Epidermal melanocyte (primary cell): Measurements from ENCODE around the gene ACVR2B.
A peak's percentile ranks its signal among the peaks of the same experiment; 100 is the strongest.

ENCODE experiments used
- DNase-seq: peaks from one replicate; pipeline ENCODE4 v3.0.0; 2011; ENCODE audit warnings: low spot score; ENCODE audit not compliant: insufficient read length

Gene ACVR2B

DNA sequence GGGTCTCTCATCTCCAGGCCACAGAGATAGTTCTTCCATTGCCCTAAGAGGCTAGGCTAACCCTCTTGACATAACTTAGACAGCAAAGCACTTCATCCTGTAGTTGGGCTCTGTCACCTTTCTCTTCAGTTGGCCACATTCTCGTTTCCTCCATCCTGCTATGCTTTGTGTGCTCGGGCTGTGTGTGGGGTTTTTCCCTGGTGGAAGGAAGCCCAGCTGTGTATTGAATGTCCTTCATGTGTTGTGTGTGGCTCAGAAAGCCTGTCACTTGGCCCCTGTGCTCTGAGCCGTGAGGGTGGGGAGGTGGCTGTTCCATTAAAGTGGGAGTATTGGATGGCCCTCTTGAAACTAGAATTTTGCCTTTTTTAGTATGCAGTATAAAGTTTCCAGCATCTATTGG is 33.6 kb downstream of the ACVR2B start:
- DNase-seq: no peak

- no peak for DNase-seq
Measured at GRCh38 chr3:38488949-38489348, 35.3 kb downstream of the ACVR2B start.

DNA sequence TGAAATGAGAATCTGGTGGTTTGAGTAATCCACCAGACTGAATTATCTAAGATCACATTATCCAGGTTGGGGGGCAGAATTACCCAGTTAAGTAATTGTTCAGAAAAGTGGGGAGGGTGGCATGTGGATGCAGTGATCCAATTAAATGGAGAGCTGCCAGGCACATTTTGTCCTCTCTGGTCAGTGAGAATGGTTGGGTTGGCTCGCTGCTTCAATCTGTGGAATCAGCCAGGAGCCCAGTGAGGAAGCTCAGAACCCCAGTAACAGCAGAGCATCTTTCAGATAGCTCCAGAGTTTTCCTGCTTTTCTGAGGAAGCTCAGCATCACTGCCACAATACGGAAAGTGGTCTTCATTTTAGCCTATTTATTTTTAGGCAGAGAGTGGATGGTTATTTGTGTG is 36.1 kb downstream of the ACVR2B start:
- DNase-seq: no peak

DNA sequence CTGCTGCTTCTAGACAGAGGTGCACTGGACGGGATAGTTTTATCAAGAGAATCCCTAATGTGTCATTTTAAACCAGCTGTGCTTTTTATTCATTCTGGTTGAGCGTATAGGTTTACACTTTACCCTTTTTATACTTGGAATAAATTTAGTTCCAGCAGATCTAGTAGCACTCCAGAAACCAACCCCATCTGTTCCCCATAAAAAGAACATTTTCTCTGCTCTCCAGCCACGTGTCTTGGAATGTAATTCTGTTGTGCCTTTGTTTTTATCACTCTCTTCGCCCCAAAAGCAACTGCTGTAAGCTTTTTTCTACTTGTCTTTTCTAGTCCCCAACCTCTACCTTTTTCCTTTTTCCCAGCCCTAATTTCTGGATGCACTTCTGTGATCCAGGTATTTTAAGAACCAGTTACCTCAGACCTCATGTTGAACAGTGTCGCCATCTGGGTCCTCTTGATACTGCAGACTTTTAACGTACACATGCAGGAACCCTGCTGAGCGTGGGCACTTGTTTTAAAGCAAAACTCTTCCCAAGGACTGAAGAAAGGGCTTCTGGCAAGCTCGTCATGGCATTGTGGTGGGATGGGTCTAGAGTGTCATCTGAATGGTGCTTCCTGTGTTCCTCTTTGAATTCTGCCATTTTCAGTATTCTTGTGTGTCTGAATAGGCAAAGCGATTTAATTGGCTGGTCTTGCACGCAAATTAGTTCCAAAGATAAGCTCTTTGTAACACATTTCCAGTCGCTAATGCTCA is 36.8 kb downstream of the ACVR2B start:
- DNase-seq: no peak

- DNase-seq: no peak
Measured at GRCh38 chr3:38491215-38491614, 37.5 kb downstream of the ACVR2B start.

GRCh38 chr3:38493031-38493430 is 39.3 kb downstream of the ACVR2B start:
- no peak for DNase-seq

GRCh38 chr3:38496131-38496910 is 42.6 kb downstream of the ACVR2B start, which contains the start of gene EXOG:
TSS of gene EXOG (plus strand) at chr3:38496340. CDS start at chr3:38496368, 28 bp downstream.
- peak; percentile 91 for DNase-seq

- DNase-seq: no peak
Measured at GRCh38 chr3:38497031-38497430, 43.3 kb downstream of the ACVR2B start.

GRCh38 chr3:38500688-38501417 is 47.2 kb downstream of the ACVR2B start:
- no peak for DNase-seq

DNA sequence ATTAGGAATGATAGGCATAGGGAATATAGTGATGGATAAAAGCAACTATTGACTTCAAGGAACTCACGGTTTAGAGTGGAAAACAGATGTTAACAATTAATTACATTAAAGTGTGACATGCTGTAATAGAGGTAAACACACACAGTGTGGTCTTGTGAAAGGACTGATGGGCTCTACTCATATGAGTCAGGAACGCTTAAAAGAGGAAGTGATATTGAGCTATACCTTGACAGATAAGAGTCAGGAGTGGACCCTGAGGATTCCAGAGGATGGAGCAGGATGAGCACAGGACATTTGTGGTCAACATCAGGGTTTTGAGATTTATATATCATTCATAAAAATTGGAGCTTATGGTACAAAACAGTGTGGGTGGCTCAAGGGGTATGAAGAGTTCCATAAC is 53.4 kb downstream of the ACVR2B start:
- DNase-seq: no peak

DNA sequence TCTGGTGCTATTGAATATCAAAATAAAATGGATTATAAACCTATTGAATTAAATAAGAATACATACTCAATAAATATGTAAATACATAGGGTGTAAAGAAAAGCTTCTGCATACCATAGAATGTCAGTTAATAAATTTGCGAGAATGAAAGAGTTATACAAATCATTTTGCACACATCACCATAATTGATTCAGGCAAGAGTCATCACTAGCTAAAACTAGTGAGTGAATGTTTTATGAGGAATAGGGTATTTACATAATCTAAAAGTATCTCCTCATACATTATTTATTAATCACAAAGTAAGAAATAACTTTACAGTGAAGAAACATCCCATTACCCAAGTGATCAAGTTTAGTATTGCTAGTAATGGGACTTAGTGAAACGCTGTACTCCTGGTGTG is 56.0 kb downstream of the ACVR2B start:
- DNase-seq: no peak

GRCh38 chr3:38510631-38511030 is 56.9 kb downstream of the ACVR2B start:
- no peak for DNase-seq

GRCh38 chr3:38511546-38511945 is 57.9 kb downstream of the ACVR2B start:
- DNase-seq: no peak

GRCh38 chr3:38515367-38515766 is 61.7 kb downstream of the ACVR2B start:
- DNase-seq: no peak

- DNase-seq: no peak
Measured at GRCh38 chr3:38516669-38517068, 63.0 kb downstream of the ACVR2B start.

GRCh38 chr3:38519000-38519399 is 65.3 kb downstream of the ACVR2B start:
- DNase-seq: no peak

DNA sequence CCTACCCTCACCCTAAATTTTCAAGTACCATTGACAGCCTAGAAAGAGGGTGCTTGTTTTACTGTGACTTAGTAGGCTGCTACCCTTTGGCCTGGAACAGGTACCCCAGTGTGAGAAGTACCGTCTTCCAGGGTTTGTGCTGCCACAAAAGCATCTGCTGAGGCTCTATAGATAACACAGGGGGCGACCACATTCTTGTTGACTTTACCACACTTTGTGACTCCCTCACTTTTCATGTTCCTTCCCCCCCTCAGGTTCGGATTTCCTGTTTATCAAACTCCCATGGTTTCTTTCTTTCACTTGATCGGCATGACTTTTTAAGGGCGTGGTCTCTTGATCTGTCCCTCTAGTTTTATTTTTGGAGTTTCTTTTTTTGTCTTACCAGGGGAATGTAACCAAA is 66.0 kb downstream of the ACVR2B start:
- DNase-seq: no peak

- peak; percentile 72 for DNase-seq
Measured at GRCh38 chr3:38521391-38521987, 67.8 kb downstream of the ACVR2B start.

DNA sequence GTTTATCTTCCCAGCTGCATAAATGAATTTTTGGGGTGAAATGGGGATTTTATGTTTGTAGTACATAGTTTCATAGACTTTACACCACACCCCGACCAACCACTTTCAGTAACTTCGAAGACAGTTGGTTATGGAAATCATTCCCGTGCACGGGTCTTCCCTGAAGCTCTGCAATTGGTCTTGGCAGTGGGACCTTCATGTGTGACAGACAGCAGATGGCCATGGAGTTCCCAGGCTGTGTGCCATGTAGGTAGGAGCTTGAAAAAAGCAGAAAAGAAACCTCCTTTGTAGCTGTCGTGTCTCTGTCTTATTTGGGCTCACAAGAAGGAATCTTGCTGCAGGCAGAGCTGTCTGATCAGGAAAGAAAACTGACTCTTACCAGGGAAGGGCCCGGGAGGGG is 68.3 kb downstream of the ACVR2B start:
- no peak for DNase-seq

GRCh38 chr3:38524141-38524739 is 70.5 kb downstream of the ACVR2B start:
- no peak for DNase-seq

DNA sequence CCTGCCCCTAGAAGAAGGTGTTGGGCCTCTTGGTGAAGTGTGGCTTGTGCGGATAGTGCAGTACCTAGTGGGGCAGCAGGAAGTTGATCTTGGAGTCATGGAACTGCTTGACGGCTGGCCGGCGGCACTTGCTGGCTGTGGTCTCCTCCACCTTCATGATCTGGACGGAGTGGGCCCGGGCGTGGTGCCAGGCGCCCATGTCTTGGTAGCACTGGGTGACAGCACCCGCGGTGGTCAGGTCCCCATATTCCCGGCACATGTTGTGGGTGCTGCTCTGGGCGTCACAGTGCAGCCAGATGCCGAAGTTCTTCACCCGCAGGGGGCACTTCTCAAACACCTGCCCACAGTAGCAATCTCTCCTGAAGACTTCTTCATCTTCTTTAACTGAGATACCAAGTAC is 73.1 kb downstream of the ACVR2B start:
- no peak for DNase-seq
